ENCODE results near the gene MYLK2. TPM values are rescaled to one million over a fixed set of nuclear protein-coding genes. Genes with fewer than 3 reads are reported as not detected.

The MYLK2 gene
- polyA plus RNA-seq, 1 donor (not counting 4 experiments of a cell fraction or from before 2014, with no cell fraction given), result 0.05 TPM

- Histone ChIP-seq H3K27ac (ENCODE audit: control insufficient read depth, insufficient read depth, low read length) (no peak overlapping the region), H4K20me1 (ENCODE audit: control insufficient read depth, extremely low read depth, insufficient read depth, low read length) (no peaks in the 10 kb centered on the region), H3K27me3 (ENCODE audit: control insufficient read depth, extremely low read depth, insufficient read depth, low read length) (peaks cover 11% of the 10 kb centered on the region), H3K9ac (ENCODE audit: control insufficient read depth, extremely low read depth, insufficient read depth, low read length) (no peak overlapping the region), H3K4me3 (ENCODE audit: control insufficient read depth in 2 of 3, extremely low read depth in 1 of 3, insufficient read depth in 2 of 3, low read depth in 1 of 3, low read length in 3 of 3) (no peak overlapping the region), H3K36me3 (ENCODE audit: control insufficient read depth in 2 of 2, extremely low read depth in 1 of 2, insufficient read depth in 2 of 2, low read length in 2 of 2) (no peaks in the 10 kb centered on the region), H3K79me2 (ENCODE audit: control insufficient read depth, insufficient read depth, low read length) (no peaks in the 10 kb centered on the region), H2AFZ (ENCODE audit: control insufficient read depth, low read length) (no peak overlapping the region), H3K4me2 (ENCODE audit: control insufficient read depth, extremely low read depth, insufficient read depth, low read depth, low read length) (no peak overlapping the region), H3K4me1 (ENCODE audit: control insufficient read depth, extremely low read depth, insufficient read depth, low read length) (peaks cover 9% of the 10 kb centered on the region), H3K9me1 (ENCODE audit: control insufficient read depth, extremely low read depth, insufficient read depth, low read length) (peaks cover 3% of the 10 kb centered on the region), H3K9me3 (ENCODE audit: control insufficient read depth, low read depth, low read length) (no peaks in the 10 kb centered on the region)
- FAIRE-seq (no peak), DNase-seq (ENCODE audit: low read depth, low spot score) (no peak)
- TF ChIP-seq EZH2 (IDR thresholded peaks at IDR 0.05; ENCODE audit: low read length), result no peak
- TF ChIP-seq CTCF (optimal IDR thresholded peaks at IDR 0.05 in 1 of 3, IDR thresholded peaks at IDR 0.05 in 1 of 3, conservative IDR thresholded peaks at IDR 0.05 in 1 of 3; ENCODE audit: extremely low read depth in 1 of 3, insufficient read depth in 2 of 3, low read length in 3 of 3), result no peak
- dilution Hi-C loops (cut with MboI; ENCODE audit: extremely low pct_ligation_motif_present, low sequenced_read_pairs), result no loop called here
Observed at GRCh38 chr20:31831771-31832306, 12.7 kb downstream of the MYLK2 start.

GRCh38 chr20:31833130-31833930 lies 14.2 kb downstream of the MYLK2 start:
- H3K79me2 ChIP-seq (ENCODE audit: control insufficient read depth, insufficient read depth, low read length), result no peaks in the 10 kb centered on the region
- DNase-seq (ENCODE audit: low read depth, low spot score) (no peak), FAIRE-seq (no peak)
- no peak overlapping the region for H3K27ac ChIP-seq (ENCODE audit: control insufficient read depth, insufficient read depth, low read length)
- H3K9me3 ChIP-seq (ENCODE audit: control insufficient read depth, low read depth, low read length), result no peaks in the 10 kb centered on the region
- no peak overlapping the region for H3K4me2 ChIP-seq (ENCODE audit: control insufficient read depth, extremely low read depth, insufficient read depth, low read depth, low read length)
- H3K4me3 ChIP-seq (ENCODE audit: control insufficient read depth in 2 of 3, extremely low read depth in 1 of 3, insufficient read depth in 2 of 3, low read depth in 1 of 3, low read length in 3 of 3), result no peak overlapping the region
- H3K27me3 ChIP-seq (ENCODE audit: control insufficient read depth, extremely low read depth, insufficient read depth, low read length), result peaks cover 25% of the 10 kb centered on the region
- peaks cover 9% of the 10 kb centered on the region for H3K4me1 ChIP-seq (ENCODE audit: control insufficient read depth, extremely low read depth, insufficient read depth, low read length)
- dilution Hi-C loops (cut with MboI; ENCODE audit: extremely low pct_ligation_motif_present, low sequenced_read_pairs), result no loop called here
- H3K9ac ChIP-seq (ENCODE audit: control insufficient read depth, extremely low read depth, insufficient read depth, low read length), result no peak overlapping the region
- no peak overlapping the region for H2AFZ ChIP-seq (ENCODE audit: control insufficient read depth, low read length)
- peaks cover 3% of the 10 kb centered on the region for H3K9me1 ChIP-seq (ENCODE audit: control insufficient read depth, extremely low read depth, insufficient read depth, low read length)
- no peaks in the 10 kb centered on the region for H3K36me3 ChIP-seq (ENCODE audit: control insufficient read depth in 2 of 2, extremely low read depth in 1 of 2, insufficient read depth in 2 of 2, low read length in 2 of 2)
- H4K20me1 ChIP-seq (ENCODE audit: control insufficient read depth, extremely low read depth, insufficient read depth, low read length), result no peaks in the 10 kb centered on the region
- TF ChIP-seq EZH2 (IDR thresholded peaks at IDR 0.05; ENCODE audit: low read length) (no peak), CTCF (optimal IDR thresholded peaks at IDR 0.05 in 1 of 3, IDR thresholded peaks at IDR 0.05 in 1 of 3, conservative IDR thresholded peaks at IDR 0.05 in 1 of 3; ENCODE audit: extremely low read depth in 1 of 3, insufficient read depth in 2 of 3, low read length in 3 of 3) (peak; percentile 83 to 89 (median 88))

All from keratinocyte (primary cell).